Right atrium auricular region (tissue), 2 donors: ENCODE results near the gene ZNF169. TPM values are rescaled to one million over a fixed set of nuclear protein-coding genes. Genes with fewer than 3 reads are reported as not detected.

Source experiments
- DNase-seq: peaks from one replicate; pipeline ENCODE4 v3.0.0-alpha.2; 2019; ENCODE audit warnings: low spot score
- H3K27ac ChIP-seq, 2 donors: fragments of 200-600 bp; sonication (generic); 1 replicate in 1 of 2; 2 replicates in 1 of 2; pipeline ENCODE4 v1.5.1; 2016 to 2019
- H3K27me3 ChIP-seq, 2 donors: fragments of 200-600 bp; sonication (generic); one replicate each; pipeline versions ENCODE4 v1.5.1 to v1.6.0; 2017 to 2019
- H3K36me3 ChIP-seq: fragments of 200-600 bp; sonication (generic); one replicate; pipeline ENCODE4 v1.5.1; 2016
- H3K4me1 ChIP-seq, 2 donors: fragments of 200-600 bp; sonication (generic); one replicate each; pipeline versions ENCODE4 v1.5.1 to v1.6.0; 2017 to 2019
- H3K4me3 ChIP-seq, 2 donors: fragments of 200-600 bp; sonication (generic); 1 replicate in 1 of 2; 2 replicates in 1 of 2; pipeline ENCODE4 v1.5.1; 2017 to 2019; ENCODE audit warnings: mild to moderate bottlenecking in 1 of 2, moderate library complexity in 1 of 2
- H3K9me3 ChIP-seq, 2 donors: fragments of 200-600 bp; sonication (generic); one replicate each; pipeline ENCODE4 v1.5.1; 2019
- CTCF ChIP-seq, 2 donors: fragments of 200-600 bp; sonication (generic); IDR thresholded peaks; one replicate each; pipeline ENCODE4 v1.5.1; 2019; ENCODE audit warnings: antibody characterized with exemption in 2 of 2
- total RNA-seq, 2 donors: library from RNA; depleted of rRNA; stranded (reverse); fragments of >200 nt; gene quantifications; one replicate each; pipeline ENCODE4 v1.1.0, GENCODE V29; 2016

The ZNF169 gene
- total RNA-seq, 2 donors from 2014 or later, result 1.8 to 6.5 TPM

- no peak for TF ChIP-seq CTCF (IDR thresholded peaks at IDR 0.05)
- Histone ChIP-seq H3K9me3 (no peaks in the 10 kb centered on the region), H3K36me3 (peaks cover 18% of the 10 kb centered on the region), H3K27ac (no peak overlapping the region), H3K4me1 (no peaks in the 10 kb centered on the region), H3K27me3 (no peaks in the 10 kb centered on the region), H3K4me3 (no peak overlapping the region)
- no peak for DNase-seq
Observed at GRCh38 chr9:94280409-94280989, 21.4 kb downstream of the ZNF169 start.

- H3K4me1 ChIP-seq, result no peaks in the 10 kb centered on the region
- no peak for TF ChIP-seq CTCF (IDR thresholded peaks at IDR 0.05)
- no peak for DNase-seq
- no peak overlapping the region for H3K4me3 ChIP-seq
- no peaks in the 10 kb centered on the region for H3K27me3 ChIP-seq
- no peaks in the 10 kb centered on the region for H3K9me3 ChIP-seq
- peaks cover 18% of the 10 kb centered on the region for H3K36me3 ChIP-seq
- no peak overlapping the region for H3K27ac ChIP-seq
Observed at GRCh38 chr9:94281101-94281500, 22.0 kb downstream of the ZNF169 start.

- no peak for TF ChIP-seq CTCF (IDR thresholded peaks at IDR 0.05)
- Histone ChIP-seq H3K4me3 (no peak overlapping the region), H3K27me3 (no peaks in the 10 kb centered on the region), H3K4me1 (no peaks in the 10 kb centered on the region), H3K9me3 (no peaks in the 10 kb centered on the region), H3K36me3 (no peaks in the 10 kb centered on the region), H3K27ac (no peak overlapping the region)
- no peak for DNase-seq
Observed at GRCh38 chr9:94286116-94286515, 27.0 kb downstream of the ZNF169 start.

GRCh38 chr9:94287877-94288513, 28.9 kb downstream of the ZNF169 start:
- DNase-seq, result no peak

GRCh38 chr9:94289691-94290090, 30.6 kb downstream of the ZNF169 start:
- Histone ChIP-seq H3K9me3 (no peaks in the 10 kb centered on the region), H3K27ac (no peak overlapping the region), H3K4me3 (no peak overlapping the region), H3K4me1 (no peaks in the 10 kb centered on the region), H3K27me3 (no peaks in the 10 kb centered on the region), H3K36me3 (peaks cover 15% of the 10 kb centered on the region)
- no peak for TF ChIP-seq CTCF (IDR thresholded peaks at IDR 0.05)
- DNase-seq, result no peak

More at GRCh38 chr9:94287877-94288513, 28.9 kb downstream of the ZNF169 start:
- Histone ChIP-seq H3K36me3 (peaks cover 3% of the 10 kb centered on the region), H3K9me3 (no peaks in the 10 kb centered on the region), H3K4me3 (no peak overlapping the region), H3K4me1 (no peaks in the 10 kb centered on the region), H3K27me3 (no peaks in the 10 kb centered on the region), H3K27ac (peak overlapping the region in 1 of 2 donors; percentile 66)
- no peak for TF ChIP-seq CTCF (IDR thresholded peaks at IDR 0.05)
